Endothelial cell of umbilical vein (primary cell): Measurements from ENCODE around the gene RNF145. TPM values are rescaled to one million over a fixed set of nuclear protein-coding genes. Genes with fewer than 3 reads are reported as not detected.

ENCODE experiments used
- BruUV-seq: library from RNA; stranded (reverse); fragments of 400-500 nt; replicated peaks from 2 replicates; lab custom pipeline; 2021; lab: Mats Ljungman, UMichigan
- CTCF ChIA-PET: fragments of 300-600, 350-600 bp; sonication (Branson Sonifier 250); formaldehyde crosslinking; loops from one replicate; lab custom pipeline; 2021; ENCODE audit warnings: antibody characterized with exemption, inconsistent platforms; lab: Charles Lee
- POLR2A ChIA-PET: fragments of 300-600, 350-600 bp; sonication (Branson Sonifier 250); formaldehyde crosslinking; loops from one replicate; lab custom pipeline; 2021; ENCODE audit warnings: antibody characterized with exemption, inconsistent platforms; lab: Charles Lee
- DNase-seq: peaks from one replicate; pipeline ENCODE4 v3.0.0-alpha.2; 2011; ENCODE audit warnings: low read depth, low spot score
- FAIRE-seq: peaks from 2 replicates; lab custom pipeline; 2011; peaks lifted over from hg19 to GRCh38; lab: Jason Lieb, UNC
- H2AFZ ChIP-seq: 2 replicates; pipeline ENCODE4 v1.6.0; 2012; ENCODE audit warnings: low read depth, low read length, control low read depth, inconsistent platforms
- H3K27ac ChIP-seq: 2 replicates; pipeline ENCODE4 v1.5.1; 2011; ENCODE audit warnings: low read depth, mild to moderate bottlenecking, control low read depth, low read length, moderate library complexity; ENCODE audit not compliant: insufficient read depth
- H3K27me3 ChIP-seq, 2 experiments: 2 replicates each; pipeline versions ENCODE4 v1.6.0 to v1.6.1; 2011; ENCODE audit warnings: low read length in 2 of 2, mixed read lengths in 1 of 2; ENCODE audit not compliant: control insufficient read depth in 2 of 2, insufficient read depth in 2 of 2
- H3K36me3 ChIP-seq, 2 experiments: 2 replicates in 1 of 2; 3 replicates in 1 of 2; pipeline ENCODE4 v1.5.1; 2011; ENCODE audit warnings: low read length in 2 of 2, mild to moderate bottlenecking in 1 of 2, moderate library complexity in 1 of 2; ENCODE audit not compliant: control insufficient read depth in 2 of 2, insufficient read depth in 2 of 2; ENCODE audit errors: extremely low read depth in 1 of 2
- H3K4me1 ChIP-seq: 3 replicates; pipeline ENCODE4 v1.5.1; 2011; ENCODE audit warnings: mild to moderate bottlenecking, low read length; ENCODE audit not compliant: control insufficient read depth, insufficient read depth; ENCODE audit errors: extremely low read depth
- H3K4me2 ChIP-seq: 2 replicates; pipeline ENCODE4 v1.6.1; 2011; ENCODE audit warnings: low read length, control low read depth, mixed read lengths; ENCODE audit not compliant: insufficient read depth
- H3K4me3 ChIP-seq, 3 experiments: fragments of 200-600 bp in 1 of 3; sonication (generic), shearing (Covaris generic) in 1 of 3; replicated peaks in 1 of 3; 2 replicates each; pipeline ENCODE4 v1.5.1; 2011 to 2016; ENCODE audit warnings: control low read depth in 3 of 3, low read length in 3 of 3, mild to moderate bottlenecking in 2 of 3, inconsistent platforms in 1 of 3, low read depth in 1 of 3, moderate library complexity in 1 of 3; ENCODE audit not compliant: insufficient read depth in 1 of 3
- H3K79me2 ChIP-seq: 2 replicates; pipeline ENCODE4 v1.6.0; 2012; ENCODE audit warnings: low read length, inconsistent platforms; ENCODE audit not compliant: control insufficient read depth, insufficient read depth
- H3K9ac ChIP-seq: replicated peaks from 2 replicates; pipeline ENCODE3; 2011; ENCODE audit warnings: low read length, control low read depth; ENCODE audit not compliant: insufficient read depth; ENCODE audit errors: extremely low read depth
- H3K9me1 ChIP-seq: replicated peaks from 3 replicates; pipeline ENCODE4 v1.6.0; 2011; ENCODE audit warnings: mild to moderate bottlenecking, low read length; ENCODE audit not compliant: control insufficient read depth, insufficient read depth; ENCODE audit errors: extremely low read depth
- H3K9me3 ChIP-seq: replicated peaks from 2 replicates; pipeline ENCODE4 v1.5.1; 2012; ENCODE audit warnings: low read length, inconsistent platforms; ENCODE audit not compliant: control insufficient read depth, insufficient read depth
- H4K20me1 ChIP-seq: replicated peaks from 2 replicates; pipeline ENCODE3; 2011; ENCODE audit warnings: mild to moderate bottlenecking, low read length; ENCODE audit not compliant: control insufficient read depth, insufficient read depth; ENCODE audit errors: extremely low read depth
- CTCF ChIP-seq, 2 donors: IDR thresholded peaks; 1 replicate in 1 of 2; 2 replicates in 1 of 2; pipeline ENCODE4 v1.5.1; 2011; ENCODE audit warnings: low read length in 2 of 2, mild to moderate bottlenecking in 2 of 2, moderate library complexity in 2 of 2, control low read depth in 1 of 2, inconsistent platforms in 1 of 2, low read depth in 1 of 2; ENCODE audit not compliant: insufficient read depth in 1 of 2; ENCODE audit errors: extremely low read depth in 1 of 2
- EZH2 ChIP-seq: IDR thresholded peaks from 2 replicates; pipeline ENCODE4 v1.6.1; 2012; ENCODE audit warnings: borderline replicate concordance, low read depth, mild to moderate bottlenecking, moderate library complexity, low read length, inconsistent platforms; ENCODE audit not compliant: severe bottlenecking
- FOS ChIP-seq: IDR thresholded peaks from 2 replicates; pipeline ENCODE4 v1.6.1; 2011; ENCODE audit warnings: mild to moderate bottlenecking, low read length, moderate library complexity, borderline replicate concordance; ENCODE audit not compliant: insufficient read depth
- GATA2 ChIP-seq: IDR thresholded peaks from 2 replicates; pipeline ENCODE4 v1.7.0; 2011; ENCODE audit warnings: low read depth, mild to moderate bottlenecking, moderate library complexity, mixed read lengths, low read length; ENCODE audit not compliant: insufficient read length, insufficient read depth
- JUN ChIP-seq: IDR thresholded peaks from 2 replicates; pipeline ENCODE4 v1.6.1; 2011; ENCODE audit warnings: borderline replicate concordance, low read depth; ENCODE audit not compliant: insufficient read length, insufficient read depth
- MAX ChIP-seq: IDR thresholded peaks from 2 replicates; pipeline ENCODE4 v1.6.1; 2011; ENCODE audit not compliant: insufficient read depth, insufficient read length
- MYC ChIP-seq: IDR thresholded peaks from one replicate; pipeline ENCODE4 v1.6.1; 2011; ENCODE audit warnings: mild to moderate bottlenecking, low read depth, low read length
- POLR2A ChIP-seq: IDR thresholded peaks from 2 replicates; pipeline ENCODE4 v1.6.1; 2012; ENCODE audit warnings: low read depth, mild to moderate bottlenecking, control low read depth, low read length
- POLR2AphosphoS5 ChIP-seq: IDR thresholded peaks from 2 replicates; pipeline ENCODE4 v1.6.1; 2012; ENCODE audit warnings: low read depth, mild to moderate bottlenecking, control low read depth, low read length, moderate library complexity; ENCODE audit not compliant: insufficient read depth
- dilution Hi-C: fragments of 300-500 bp; cut with MboI; formaldehyde crosslinking; loops from one replicate; pipeline ENCODE4 v1.15.0; 2019; ENCODE audit warnings: low sequenced_read_pairs; ENCODE audit not compliant: extremely low pct_ligation_motif_present
- intact Hi-C: fragments of 100-400 bp; cut with micrococcal nuclease; formaldehyde crosslinking; loops from one replicate; pipeline ENCODE4 v1.10.0; 2022
- polyA plus RNA-seq, 4 experiments: library from polyadenylated mRNA; depleted of rRNA in 3 of 4; stranded (reverse) in 3 of 4; unstranded in 1 of 4; fragments of >200 nt; gene quantifications; 2 replicates each; pipeline versions ENCODE4 v1.2.1 to v1.2.3, GENCODE V29; 2011 to 2012; ENCODE audit warnings: missing spikeins in 1 of 4
- total RNA-seq: library from RNA; stranded (reverse); gene quantifications from 2 replicates; pipeline ENCODE4 v1.2.3, GENCODE V29; 2021

Gene RNF145
- total and polyA plus RNA-seq, 2 donors (not counting 3 experiments of a cell fraction or from before 2014, with no cell fraction given) = 39.4 to 62.3 TPM

- H2AFZ ChIP-seq = no peak overlapping the region
- H3K36me3 ChIP-seq = peaks cover 0 to 3% of the 10 kb centered on the region in 2 experiments
- H3K79me2 ChIP-seq = peaks cover 15% of the 10 kb centered on the region
- intact Hi-C loops = no loop called here
- CTCF ChIA-PET = interaction anchor here (1.0 kb wide), 1 partner anchor 27 kb away, joined by 3 read pairs; no protein-coding TSS in a partner anchor
- dilution Hi-C loops = no loop called here
- TF ChIP-seq GATA2 (no peak), MYC (no peak), MAX (no peak), FOS (no peak), POLR2AphosphoS5 (no peak), POLR2A (no peak), EZH2 (no peak), JUN (no peak), CTCF (IDR thresholded peaks at IDR 0.05; ENCODE audit: extremely low read depth in 1 of 2, insufficient read depth in 1 of 2, low read depth in 1 of 2, low read length in 2 of 2) (no peak)
- H3K9me3 ChIP-seq = no peaks in the 10 kb centered on the region
- no peaks in the 10 kb centered on the region for H3K27me3 ChIP-seq
- BruUV-seq = no TSS peak
- no peak overlapping the region for H3K4me3 ChIP-seq
- POLR2A ChIA-PET = no interaction called here
- H3K9ac ChIP-seq = no peak overlapping the region
- peaks cover 19% of the 10 kb centered on the region for H3K4me1 ChIP-seq
- FAIRE-seq = no peak
- H4K20me1 ChIP-seq = no peaks in the 10 kb centered on the region
- DNase-seq = no peak
- H3K9me1 ChIP-seq = no peaks in the 10 kb centered on the region
- H3K4me2 ChIP-seq = no peak overlapping the region
- no peak overlapping the region for H3K27ac ChIP-seq
These were observed 25.1 kb downstream of the RNF145 start for GRCh38 chr5:159184236-159184635.
